ENCODE results near the gene TMUB1. TPM values are rescaled to one million over a fixed set of nuclear protein-coding genes. Genes with fewer than 3 reads are reported as not detected.

The TMUB1 gene
- total and polyA plus RNA-seq, 12 donors = 5.2 to 152 (median 43.4) TPM

DNA sequence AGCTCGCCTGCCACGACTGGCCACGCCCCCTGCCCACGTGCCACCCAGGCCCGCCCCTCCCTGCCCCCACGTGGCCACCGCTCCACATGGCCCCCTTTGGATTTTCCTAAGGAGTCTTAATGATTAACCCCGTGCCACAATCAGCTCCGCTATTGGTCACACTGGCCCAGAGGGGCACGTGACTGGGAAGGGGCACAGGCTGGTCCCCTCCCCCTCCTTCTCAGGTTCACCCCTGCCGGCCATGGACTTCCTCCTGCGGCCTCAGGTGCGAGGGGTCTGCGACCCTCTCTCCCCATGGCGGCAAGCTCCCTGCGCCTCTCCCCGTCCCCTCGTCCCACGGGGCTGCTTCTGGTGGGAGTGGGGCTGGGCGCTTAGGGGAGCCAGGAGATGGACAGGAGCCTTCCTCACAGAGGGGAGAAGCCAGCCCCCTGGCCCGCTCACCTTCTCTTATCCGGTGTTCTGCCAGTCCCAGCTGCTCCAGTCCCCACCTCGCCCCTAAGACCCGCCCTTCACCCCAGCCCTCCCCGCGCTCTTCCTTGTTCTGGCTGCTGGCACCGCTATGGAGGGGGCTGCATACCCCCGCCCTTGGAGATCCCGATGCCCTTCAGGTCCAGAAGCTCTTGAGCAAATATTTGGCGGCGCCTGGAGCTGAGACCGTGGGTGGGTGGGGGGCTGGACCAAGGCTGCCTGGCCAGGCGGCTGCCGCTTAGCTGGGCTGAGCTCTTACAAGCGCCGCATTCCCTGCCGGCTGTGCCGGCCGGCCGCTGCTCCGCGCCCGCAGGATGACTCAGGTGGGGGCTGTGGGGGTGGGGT lies 20.7 kb downstream of the TMUB1 start:
- Histone ChIP-seq H3K27ac (peak overlapping the region in 4 of 5 donors; percentile 66 to 96 (median 76)), H3K27me3 (no peaks in the 10 kb centered on the region), H3K4me3 (peak overlapping the region in 1 of 4 donors; percentile 98), H3K36me3 (replicated peaks in 1 of 2) (peaks cover 0 to 37% of the 10 kb centered on the region in 2 donors), H3K9me3 (replicated peaks in 1 of 3) (no peaks in the 10 kb centered on the region), H3K4me1 (replicated peaks in 1 of 2) (peaks cover 40 to 44% of the 10 kb centered on the region in 2 donors)
- 24 to 61% (median 34%) methylated on average over 11 to 43 of the region's 43 CpGs for WGBS, 4 donors
- intact Hi-C loops (cut with DNase I) = no loop called here
- peak; percentile 54 to 85 (median 75) for DNase-seq
- TF ChIP-seq, protein P1, sequence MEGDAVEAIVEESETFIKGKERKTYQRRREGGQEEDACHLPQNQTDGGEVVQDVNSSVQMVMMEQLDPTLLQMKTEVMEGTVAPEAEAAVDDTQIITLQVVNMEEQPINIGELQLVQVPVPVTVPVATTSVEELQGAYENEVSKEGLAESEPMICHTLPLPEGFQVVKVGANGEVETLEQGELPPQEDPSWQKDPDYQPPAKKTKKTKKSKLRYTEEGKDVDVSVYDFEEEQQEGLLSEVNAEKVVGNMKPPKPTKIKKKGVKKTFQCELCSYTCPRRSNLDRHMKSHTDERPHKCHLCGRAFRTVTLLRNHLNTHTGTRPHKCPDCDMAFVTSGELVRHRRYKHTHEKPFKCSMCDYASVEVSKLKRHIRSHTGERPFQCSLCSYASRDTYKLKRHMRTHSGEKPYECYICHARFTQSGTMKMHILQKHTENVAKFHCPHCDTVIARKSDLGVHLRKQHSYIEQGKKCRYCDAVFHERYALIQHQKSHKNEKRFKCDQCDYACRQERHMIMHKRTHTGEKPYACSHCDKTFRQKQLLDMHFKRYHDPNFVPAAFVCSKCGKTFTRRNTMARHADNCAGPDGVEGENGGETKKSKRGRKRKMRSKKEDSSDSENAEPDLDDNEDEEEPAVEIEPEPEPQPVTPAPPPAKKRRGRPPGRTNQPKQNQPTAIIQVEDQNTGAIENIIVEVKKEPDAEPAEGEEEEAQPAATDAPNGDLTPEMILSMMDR (IDR thresholded peaks at IDR 0.05) = no peak
- no peak for TF ChIP-seq POLR2A (IDR thresholded peaks at IDR 0.05)

DNA sequence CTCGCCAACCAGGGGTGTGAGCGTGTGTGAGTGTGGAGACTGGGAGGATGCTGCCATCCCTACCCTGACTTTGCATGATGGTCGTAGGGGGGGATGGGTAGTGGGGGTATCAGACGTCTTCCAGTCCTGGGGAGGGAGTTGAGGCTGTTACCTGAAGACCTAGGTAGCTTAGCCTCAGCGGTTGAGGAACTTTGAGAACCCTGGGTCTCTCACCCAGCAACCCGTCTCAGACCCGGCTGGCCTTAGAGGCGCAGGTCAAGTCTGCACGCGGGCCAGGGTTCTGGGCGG lies 21.2 kb downstream of the TMUB1 start:
- no peak for DNase-seq
- Histone ChIP-seq H3K27me3 (no peaks in the 10 kb centered on the region), H3K36me3 (replicated peaks in 1 of 2) (peaks cover 0 to 32% of the 10 kb centered on the region in 2 donors), H3K27ac (peak overlapping the region in 3 of 5 donors; percentile 15 to 96 (median 82)), H3K4me1 (replicated peaks in 1 of 2) (peaks cover 40 to 48% of the 10 kb centered on the region in 2 donors), H3K4me3 (peak overlapping the region in 1 of 4 donors; percentile 98), H3K9me3 (replicated peaks in 1 of 3) (no peaks in the 10 kb centered on the region)
- intact Hi-C loops (cut with DNase I) = no loop called here
- TF ChIP-seq, protein P1 (IDR thresholded peaks at IDR 0.05) = no peak
- TF ChIP-seq POLR2A (IDR thresholded peaks at IDR 0.05) = peak in 1 of 2 donors; percentile 6
- 52 to 82% (median 65%) methylated on average over 2 to 11 of the region's 11 CpGs for WGBS, 4 donors

DNA sequence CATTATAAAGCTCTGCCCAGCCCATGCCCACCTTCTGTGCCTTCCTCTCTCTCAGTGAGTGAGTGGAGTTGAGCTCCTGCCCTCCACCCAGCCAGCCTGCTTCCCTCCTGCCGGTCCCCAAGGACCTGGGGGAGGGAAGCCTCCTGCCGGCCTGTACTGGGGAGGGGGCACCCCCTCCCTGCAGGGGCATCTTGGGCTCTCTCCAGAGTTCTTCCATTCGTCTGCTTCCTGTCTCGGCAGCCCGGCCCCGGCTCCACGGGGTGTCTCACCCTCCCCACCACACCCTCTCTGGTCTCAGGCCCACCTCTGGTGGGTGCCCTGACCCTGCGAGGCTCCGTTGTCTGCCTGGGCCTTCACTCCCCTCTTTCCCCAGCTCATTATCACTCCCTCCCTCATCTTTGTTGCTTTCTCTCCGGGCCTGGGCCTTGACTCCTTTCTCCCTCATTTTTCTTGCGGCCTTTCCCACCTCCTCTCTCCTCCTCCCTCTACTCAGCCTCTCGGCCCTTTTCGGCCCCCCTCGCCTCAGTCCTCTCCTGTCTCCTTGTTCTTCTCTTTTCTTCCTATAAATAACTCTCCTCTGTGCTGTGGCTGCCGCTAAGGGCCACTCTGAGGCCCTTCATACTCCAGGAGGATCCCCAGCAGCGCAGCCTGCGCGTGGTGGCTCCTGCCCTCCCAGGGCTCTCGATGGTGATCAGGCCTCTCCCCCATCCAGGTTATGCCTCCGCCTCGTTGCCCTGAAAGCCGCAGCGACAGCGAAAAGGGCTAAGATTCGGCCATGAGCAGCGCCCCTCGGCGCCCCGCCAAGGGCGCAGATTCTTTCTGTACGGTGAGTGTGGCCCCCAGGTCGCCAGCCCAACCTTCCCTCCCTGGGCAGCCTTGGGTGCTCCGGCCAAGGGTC lies 21.8 kb downstream of the TMUB1 start:
- no peaks in the 10 kb centered on the region for H3K27me3 ChIP-seq
- peak overlapping the region in 1 of 4 donors; percentile 98 for H3K4me3 ChIP-seq
- H3K9me3 ChIP-seq (replicated peaks in 1 of 3) = no peaks in the 10 kb centered on the region
- WGBS, 4 donors = 56 to 67% (median 57%) methylated on average over 30 to 33 of the region's 33 CpGs
- intact Hi-C loops (cut with DNase I) = no loop called here
- TF ChIP-seq POLR2A (IDR thresholded peaks at IDR 0.05) = no peak
- TF ChIP-seq, protein P1 (IDR thresholded peaks at IDR 0.05) = no peak
- peaks cover 0 to 26% of the 10 kb centered on the region in 2 donors for H3K36me3 ChIP-seq (replicated peaks in 1 of 2)
- no peak for DNase-seq
- peak overlapping the region in 3 of 5 donors; percentile 92 to 96 (median 96) for H3K27ac ChIP-seq
- H3K4me1 ChIP-seq (replicated peaks in 1 of 2) = peaks cover 40 to 54% of the 10 kb centered on the region in 2 donors
